ENCODE measurements around the gene STYXL1. TPM values are rescaled to one million over a fixed set of nuclear protein-coding genes. Genes with fewer than 3 reads are reported as not detected.
A peak's percentile ranks its signal among the peaks of the same experiment; 100 is the strongest.

The STYXL1 gene
- total and polyA plus RNA-seq, 2 experiments from 2014 or later = 28.0 to 39.2 TPM

GRCh38 chr7:75977743-75978142 lies 70.1 kb downstream of the STYXL1 start:
- H3K4me1 Mint-ChIP-seq = no peaks in the 10 kb centered on the region
- no peak overlapping the region for H2AFZ ChIP-seq
- ATAC-seq = no peak
- H4K20me1 ChIP-seq (replicated peaks; ENCODE audit: insufficient read depth) = 0 out of 2 replicates have a peak, but pooled peaks cover 4% of the 10 kb centered on the region
- peaks cover 8% of the 10 kb centered on the region for H3K27me3 Mint-ChIP-seq (ENCODE audit: insufficient read depth, low read depth, poor library complexity)
- H3K4me1 ChIP-seq (ENCODE audit: insufficient read depth) = no peaks in the 10 kb centered on the region
- TF ChIP-seq REST (IDR thresholded peaks at IDR 0.05; ENCODE audit: unreplicated experiment) (no peak), CREB1 (CRISPR knock-in tag; IDR thresholded peaks at IDR 0.05; ENCODE audit: low read depth) (no peak), JUNB (IDR thresholded peaks at IDR 0.05; ENCODE audit: unreplicated experiment) (no peak), ZNF331 (CRISPR knock-in tag; IDR thresholded peaks at IDR 0.05; ENCODE audit: low read depth) (no peak), ETS1 (IDR thresholded peaks at IDR 0.05) (no peak), POLR2AphosphoS5 (IDR thresholded peaks at IDR 0.05; ENCODE audit: low read depth) (no peak)
- no peaks in the 10 kb centered on the region for H3K27me3 ChIP-seq (ENCODE audit: insufficient read depth)
- no peak for DNase-seq (ENCODE audit: low spot score)
- H3K27ac ChIP-seq (ENCODE audit: low read depth) = no peak overlapping the region
- no peaks in the 10 kb centered on the region for H3K9me3 Mint-ChIP-seq
- peaks cover 34% of the 10 kb centered on the region for H3K36me3 Mint-ChIP-seq (ENCODE audit: low read depth)
- H3K27ac Mint-ChIP-seq = no peak overlapping the region
- H3K79me2 ChIP-seq (replicated peaks; ENCODE audit: insufficient read depth) = no peaks in the 10 kb centered on the region
- no peak overlapping the region for H3K4me2 ChIP-seq
- peaks cover 5% of the 10 kb centered on the region; the same call in 1 of the 2 replicates for H3K36me3 ChIP-seq (ENCODE audit: insufficient read depth)
- H3K9me2 ChIP-seq (ENCODE audit: insufficient read depth) = no peaks in the 10 kb centered on the region
- H3K4me3 Mint-ChIP-seq = no peak overlapping the region
- H3F3A ChIP-seq (replicated peaks; ENCODE audit: low read depth) = no peaks in the 10 kb centered on the region
- H3K4me3 ChIP-seq = no peak overlapping the region

- Histone ChIP-seq H3K36me3 (ENCODE audit: insufficient read depth) (peaks cover 8% of the 10 kb centered on the region; the same call in 1 of the 2 replicates), H3K79me2 (replicated peaks; ENCODE audit: insufficient read depth) (no peaks in the 10 kb centered on the region), H3K4me3 (no peak overlapping the region), H3K27me3 (ENCODE audit: insufficient read depth) (no peaks in the 10 kb centered on the region), H3F3A (replicated peaks; ENCODE audit: low read depth) (no peaks in the 10 kb centered on the region), H2AFZ (no peak overlapping the region), H3K27ac (ENCODE audit: low read depth) (no peak overlapping the region), H3K4me1 (ENCODE audit: insufficient read depth) (no peaks in the 10 kb centered on the region), H4K20me1 (replicated peaks; ENCODE audit: insufficient read depth) (no peaks in the 10 kb centered on the region), H3K4me2 (no peak overlapping the region), H3K9me2 (ENCODE audit: insufficient read depth) (no peaks in the 10 kb centered on the region)
- DNase-seq (ENCODE audit: low spot score) (peak; percentile 73), ATAC-seq (peak; percentile 91)
- no peaks in the 10 kb centered on the region for H3K9me3 Mint-ChIP-seq
- H3K36me3 Mint-ChIP-seq (ENCODE audit: low read depth) = peaks cover 30% of the 10 kb centered on the region
- no peak overlapping the region for H3K4me3 Mint-ChIP-seq
- peaks cover 2% of the 10 kb centered on the region; the same call in 1 of the 3 replicates for H3K4me1 Mint-ChIP-seq
- peak overlapping the region; percentile 19; the same call in 1 of the 2 replicates for H3K27ac Mint-ChIP-seq
- peak in 1 of 2 experiments; percentile 34; a peak in 2 of 4 replicates for TF ChIP-seq CTCF (conservative IDR thresholded peaks at IDR 0.05; ENCODE audit: low read depth in 2 of 2)
- TF ChIP-seq ZNF331 (CRISPR knock-in tag; IDR thresholded peaks at IDR 0.05; ENCODE audit: low read depth) = no peak
- H3K27me3 Mint-ChIP-seq (ENCODE audit: insufficient read depth, low read depth, poor library complexity) = peaks cover 6% of the 10 kb centered on the region
Measured at GRCh38 chr7:75971961-75972763, 75.6 kb downstream of the STYXL1 start.

All from GM23338 (cell line).